Fibroblast of villous mesenchyme (primary cell): ENCODE results near the gene SAE1. TPM values are rescaled to one million over a fixed set of nuclear protein-coding genes. Genes with fewer than 3 reads are reported as not detected.
A peak's percentile ranks its signal among the peaks of the same experiment; 100 is the strongest.

Source experiments
- DNase-seq: peaks from one replicate; pipeline ENCODE4 v3.0.0-alpha.2; 2010; ENCODE audit warnings: low read depth
- H3K4me3 ChIP-seq: 2 replicates; pipeline ENCODE4 v1.5.1; 2011; ENCODE audit warnings: low read depth, mild to moderate bottlenecking, low read length
- CTCF ChIP-seq: IDR thresholded peaks from 2 replicates; pipeline ENCODE4 v1.5.1; 2012; ENCODE audit warnings: low read depth, mild to moderate bottlenecking, low read length; ENCODE audit not compliant: insufficient read depth
- total RNA-seq: library from RNA; depleted of rRNA; stranded (reverse); fragments of >200 nt; gene quantifications from 2 replicates; pipeline ENCODE4 v1.2.3, GENCODE V29; 2012

Gene SAE1
- total RNA-seq, 1 donor, result 160 TPM

- TF ChIP-seq CTCF, result no peak
- H3K4me3 ChIP-seq, result no peak overlapping the region
- no peak for DNase-seq
Measured at GRCh38 chr19:47187797-47188196, 57.2 kb downstream of the SAE1 start.

DNA sequence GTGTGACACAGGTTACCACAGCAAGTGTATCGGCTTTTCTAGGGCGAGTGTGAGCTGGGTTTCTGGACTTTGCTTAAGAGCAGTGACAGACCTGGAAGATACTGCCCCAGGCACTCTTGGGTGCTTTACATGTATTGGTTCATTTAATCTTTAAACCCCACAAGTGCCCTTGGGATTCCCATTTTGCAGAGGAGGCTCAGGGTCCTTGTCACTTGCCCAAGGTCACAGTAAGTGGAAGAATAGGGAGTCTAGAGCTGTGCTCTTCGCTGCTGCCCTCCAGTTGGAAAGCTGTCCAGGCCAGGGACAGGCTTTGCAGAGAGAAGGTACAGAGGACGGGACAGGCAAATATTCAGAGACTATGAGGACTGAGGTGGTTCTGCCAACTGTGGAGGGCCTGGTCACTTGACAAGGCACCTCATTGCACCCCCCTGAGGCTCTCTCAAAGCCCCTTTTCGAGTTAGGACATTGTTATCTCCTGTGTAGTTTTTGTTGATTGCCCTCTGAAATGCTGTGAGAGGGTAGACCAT, 57.9 kb downstream of the SAE1 start:
- no peak for DNase-seq
- TF ChIP-seq CTCF, result no peak
- H3K4me3 ChIP-seq, result no peak overlapping the region

GRCh38 chr19:47190167-47190727, 59.6 kb downstream of the SAE1 start:
- no peak for TF ChIP-seq CTCF
- peak; percentile 87 for DNase-seq
- H3K4me3 ChIP-seq, result no peak overlapping the region

DNA sequence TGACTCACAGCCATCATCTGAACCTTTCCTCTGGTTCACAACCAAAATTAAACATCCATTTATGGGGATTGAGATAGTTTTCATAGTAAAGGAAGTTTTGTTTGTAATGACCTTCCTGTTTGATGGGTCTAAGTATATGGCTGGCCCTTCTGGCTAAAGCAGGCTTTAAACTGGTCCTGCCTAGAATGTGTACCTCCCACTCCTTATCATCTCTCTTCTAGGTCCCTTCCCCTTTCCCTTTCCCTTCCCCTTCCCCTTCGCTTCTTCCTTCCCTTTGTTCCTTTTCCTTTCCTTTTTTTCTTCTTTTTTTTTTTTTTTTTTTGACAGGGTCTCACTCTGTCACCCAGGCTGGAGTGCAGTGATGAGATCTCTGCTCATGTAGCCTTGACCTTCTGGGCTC, 64.8 kb downstream of the SAE1 start:
- no peak for TF ChIP-seq CTCF
- H3K4me3 ChIP-seq, result no peak overlapping the region
- no peak for DNase-seq

GRCh38 chr19:47197141-47197540, 66.5 kb downstream of the SAE1 start:
- TF ChIP-seq CTCF, result no peak
- DNase-seq, result no peak
- H3K4me3 ChIP-seq, result no peak overlapping the region

DNA sequence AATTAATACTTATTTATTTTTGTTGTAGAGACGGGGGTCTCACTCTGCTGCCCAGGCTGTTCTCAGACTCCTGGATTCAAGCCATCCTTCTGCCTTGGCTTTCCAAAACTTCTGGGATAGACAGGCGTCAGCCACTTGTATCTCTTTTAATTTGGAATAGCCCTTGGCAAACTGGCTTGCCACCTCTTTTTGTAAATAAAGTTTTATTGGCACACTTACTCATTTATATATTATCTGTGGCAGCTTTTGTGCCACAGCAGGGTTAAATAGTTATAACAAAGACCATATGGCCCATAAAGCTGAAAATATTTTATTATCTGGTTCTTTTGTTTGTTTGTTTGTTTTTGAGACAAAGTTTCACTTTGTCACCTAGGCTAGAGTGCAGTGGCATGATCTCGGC, 69.9 kb downstream of the SAE1 start:
- no peak for DNase-seq

More for the DNA sequence above, 69.9 kb downstream of the SAE1 start:
- TF ChIP-seq CTCF, result no peak
- no peak overlapping the region for H3K4me3 ChIP-seq
